Activated naive CD4-positive, alpha-beta T cell (primary cell): ENCODE data around the gene TRIM71.
"Not testable (repeated sequence)": the region's sequence is repeated elsewhere in the genome, so short reads cannot be mapped to it uniquely, and the experiment has no call there.

Experiments used
- DNase-seq, 4 experiments: peaks; one replicate each; lab custom pipeline; 2025; lab: John Stamatoyannopoulos, UW

TRIM71 gene

DNA sequence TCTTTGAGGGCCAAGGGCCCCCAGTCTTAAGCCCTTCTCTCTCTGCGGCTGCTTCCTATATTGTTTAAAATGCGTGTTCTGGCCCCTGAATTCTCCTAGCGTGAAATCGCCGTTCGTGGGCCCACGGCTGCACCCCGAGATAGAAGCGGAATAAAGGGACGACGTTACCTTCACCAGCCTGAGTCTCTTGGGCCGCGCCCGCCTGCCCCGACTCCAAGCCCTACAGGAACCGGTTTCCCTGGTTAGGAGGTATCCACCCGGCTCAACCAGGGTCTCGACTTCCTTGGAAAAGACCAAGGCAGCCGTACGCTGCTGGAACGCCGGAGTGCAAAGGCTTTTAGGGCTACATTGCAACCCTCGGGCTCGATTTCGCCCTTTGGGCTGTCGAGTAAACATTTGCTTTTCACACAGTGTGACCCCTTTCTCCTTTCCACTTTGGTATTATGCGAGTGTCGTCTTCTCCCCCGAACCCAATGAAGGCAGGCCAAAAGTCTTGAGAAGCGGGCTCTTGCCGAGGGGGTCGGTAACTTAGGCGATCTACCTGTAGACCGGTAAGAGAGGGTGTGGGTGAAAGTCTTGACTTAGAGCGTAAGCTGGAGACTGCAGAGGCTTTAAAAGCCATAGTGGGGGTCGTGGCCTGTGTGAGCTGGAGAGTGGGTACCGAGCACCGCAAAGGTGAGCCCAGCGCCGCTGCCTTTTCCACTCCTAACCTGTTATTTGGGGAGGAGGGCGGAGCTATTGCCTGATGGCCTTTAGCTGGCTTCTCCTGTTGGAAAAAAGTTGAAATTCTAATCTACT lies 2.0 kb downstream of the TRIM71 start:
- no peak for DNase-seq

DNA sequence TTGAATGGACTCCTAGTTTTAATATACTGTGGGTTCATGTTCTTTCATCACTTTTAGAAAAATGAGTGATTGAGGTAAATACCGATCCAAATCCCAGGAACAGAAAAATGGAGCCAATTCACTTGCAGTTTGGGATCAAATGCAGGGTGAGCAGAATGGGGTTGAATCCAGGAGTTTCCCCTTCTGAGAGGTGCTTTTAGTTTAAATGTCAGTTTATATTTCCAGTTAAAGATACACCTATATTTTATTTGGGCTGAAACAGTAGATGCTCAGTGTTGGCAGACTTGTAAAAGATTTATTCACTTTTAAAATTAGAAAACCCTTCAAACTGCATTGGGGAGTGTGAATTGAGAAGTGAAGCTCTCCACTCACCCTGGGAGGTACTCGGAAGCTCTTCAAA lies 2.6 kb downstream of the TRIM71 start:
- DNase-seq: no peak

GRCh38 chr3:32820971-32821685 lies 3.3 kb downstream of the TRIM71 start:
- DNase-seq: no peak

DNA sequence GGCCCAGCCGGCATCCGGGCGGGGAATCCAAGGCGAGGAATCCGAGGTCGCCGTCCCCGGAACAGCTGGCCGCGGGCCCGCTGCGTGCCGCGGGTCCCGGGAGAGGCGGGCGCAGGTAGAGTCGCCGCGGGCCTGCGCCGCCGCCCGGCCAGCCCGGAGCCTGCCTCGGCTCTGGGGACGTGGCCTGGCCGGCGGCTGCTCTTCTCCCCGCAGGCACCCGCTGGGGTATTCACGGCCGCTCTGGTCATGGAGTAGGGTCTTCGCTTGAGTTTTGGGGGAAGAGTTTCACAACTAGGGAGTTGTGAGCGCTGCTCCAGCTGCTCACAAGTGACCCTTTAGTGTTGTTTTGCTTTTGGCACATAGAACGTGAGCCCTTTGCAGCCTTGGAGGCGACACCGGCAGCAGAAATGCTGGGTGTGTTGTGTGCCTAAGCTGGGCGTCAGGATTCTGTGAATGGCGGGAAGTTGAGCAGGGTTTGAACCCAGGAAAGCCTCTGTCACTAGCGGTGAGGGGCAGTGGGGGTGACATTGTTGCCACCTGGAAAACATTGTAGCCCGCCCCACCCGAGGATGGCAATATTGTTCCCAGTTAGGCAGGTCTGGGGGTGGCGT lies 4.0 kb downstream of the TRIM71 start:
- DNase-seq: no peak

DNA sequence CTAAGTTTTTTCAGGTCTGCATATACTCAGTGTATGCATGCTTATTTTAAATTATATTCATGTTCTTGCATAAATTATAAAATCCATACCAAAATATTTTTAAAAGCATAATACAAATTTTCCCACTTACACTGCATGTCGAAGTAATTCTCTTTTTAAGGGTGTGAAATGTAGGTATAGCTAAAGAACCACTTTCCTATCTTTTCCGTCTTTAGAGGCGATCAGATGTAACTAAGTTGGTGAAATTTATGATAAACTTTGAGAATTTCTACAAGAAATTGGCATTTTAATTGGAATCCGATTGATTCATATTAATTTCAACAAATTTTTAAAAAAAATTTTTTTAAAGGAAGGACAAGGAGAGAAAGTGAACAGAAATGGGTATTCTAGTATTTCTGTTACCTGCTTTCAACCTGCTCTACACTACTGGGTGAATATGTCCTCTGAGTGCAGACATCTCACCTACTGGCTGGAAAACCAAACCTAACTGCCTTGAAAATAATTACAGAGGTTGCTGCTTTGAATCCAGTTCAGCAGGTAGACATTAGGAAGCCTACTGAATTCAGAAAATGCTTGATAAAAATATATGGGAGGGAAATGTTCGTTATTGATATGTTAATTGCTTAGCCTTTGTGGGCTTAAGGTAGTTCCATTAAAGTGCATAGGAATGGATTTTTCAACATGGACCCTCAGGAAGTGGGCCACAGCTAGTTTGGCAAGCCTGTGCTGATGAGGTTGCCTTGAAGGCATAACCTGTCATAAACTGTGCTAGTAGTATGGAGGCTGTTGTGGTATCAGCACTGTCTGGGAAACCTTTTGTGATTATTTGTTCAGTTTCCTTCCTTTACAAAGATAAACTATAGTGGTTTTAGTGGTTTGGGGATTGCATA lies 5.1 kb downstream of the TRIM71 start:
- no peak for DNase-seq

GRCh38 chr3:32823641-32824184 lies 5.9 kb downstream of the TRIM71 start:
- DNase-seq: not testable (repeated sequence)

GRCh38 chr3:32825601-32826375 lies 8.0 kb downstream of the TRIM71 start:
- no peak for DNase-seq

- no peak for DNase-seq
Observed at GRCh38 chr3:32831062-32831461, 13.3 kb downstream of the TRIM71 start.

DNA sequence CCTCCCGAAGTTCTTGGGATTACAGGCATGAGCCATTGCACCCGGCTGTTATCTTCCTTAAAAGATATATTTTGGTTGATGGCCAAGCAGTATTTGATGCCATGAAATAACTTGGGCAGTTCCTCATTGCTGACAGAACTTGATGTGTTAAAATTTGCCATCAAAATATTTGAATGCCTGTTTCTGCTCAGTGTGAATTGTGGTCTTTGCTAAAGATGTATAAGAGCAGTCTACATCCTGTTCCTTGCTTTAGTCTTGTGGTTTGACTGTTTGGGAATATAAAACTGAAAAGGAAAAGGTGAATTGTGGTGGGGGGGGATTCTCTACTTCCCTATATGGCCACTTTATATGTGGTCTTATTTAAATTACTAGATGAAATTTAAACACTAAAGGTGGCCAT lies 14.0 kb downstream of the TRIM71 start:
- no peak for DNase-seq

GRCh38 chr3:32832193-32832592 lies 14.4 kb downstream of the TRIM71 start:
- DNase-seq: no peak

- DNase-seq: no peak
Observed at GRCh38 chr3:32835049-32835371, 17.2 kb downstream of the TRIM71 start.

GRCh38 chr3:32835961-32836360 lies 18.2 kb downstream of the TRIM71 start:
- DNase-seq: no peak

DNA sequence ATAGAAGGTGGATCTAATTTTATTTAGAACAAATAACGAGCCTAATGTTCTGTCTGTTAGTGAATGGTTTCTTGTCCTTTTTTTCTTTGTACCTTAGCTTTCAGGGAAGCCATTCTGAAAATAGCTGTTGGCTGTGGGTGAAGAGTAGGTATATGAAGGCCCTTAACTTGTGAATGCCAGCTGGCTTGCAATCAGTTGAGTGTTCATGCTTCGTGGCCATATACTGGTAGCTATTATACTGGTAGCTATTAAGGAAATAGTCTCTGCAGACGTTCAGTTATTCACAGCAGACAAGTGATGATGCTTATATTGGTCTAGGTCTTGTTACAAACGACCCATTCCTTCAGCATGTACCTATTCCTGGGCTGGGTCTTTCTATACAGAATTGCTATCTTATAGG lies 18.8 kb downstream of the TRIM71 start:
- no peak for DNase-seq

DNA sequence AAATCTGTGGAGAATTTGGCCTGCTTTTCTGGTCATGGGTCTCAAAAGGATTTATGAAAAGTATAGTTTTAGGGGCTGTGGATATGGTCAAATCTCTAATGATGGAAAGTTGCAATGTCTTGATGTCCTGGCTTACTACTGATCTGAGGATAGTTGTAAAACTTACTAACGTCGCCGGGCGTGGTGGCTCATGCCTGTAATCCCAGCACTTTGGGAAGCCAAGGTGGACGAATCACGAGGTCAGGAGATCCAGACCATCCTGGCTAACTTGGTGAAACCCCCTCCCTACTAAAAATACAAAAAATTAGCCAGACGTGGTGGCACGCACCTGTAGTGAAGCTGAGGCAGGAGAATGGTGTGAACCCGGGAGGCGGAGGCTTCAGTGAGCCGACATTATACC lies 19.6 kb downstream of the TRIM71 start:
- no peak for DNase-seq

DNA sequence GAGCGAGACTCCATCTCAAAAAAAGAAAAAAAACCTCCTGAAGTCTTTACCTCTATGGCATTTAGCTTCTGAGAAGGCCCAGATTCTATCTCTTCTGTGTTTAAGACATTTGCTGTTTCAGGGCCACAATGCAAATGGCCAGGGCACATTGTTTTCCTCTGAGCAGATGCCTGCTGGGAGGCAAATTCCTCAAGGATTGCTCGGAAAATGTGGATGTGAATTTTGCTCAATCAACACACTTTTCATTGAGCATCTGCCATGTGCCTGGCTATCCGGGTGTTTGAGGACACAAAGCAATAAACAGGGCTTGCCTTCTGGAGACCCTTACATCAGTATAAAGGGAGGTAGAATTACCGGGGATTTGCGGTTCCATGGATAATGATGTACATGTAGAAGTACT lies 20.0 kb downstream of the TRIM71 start:
- DNase-seq: no peak

DNA sequence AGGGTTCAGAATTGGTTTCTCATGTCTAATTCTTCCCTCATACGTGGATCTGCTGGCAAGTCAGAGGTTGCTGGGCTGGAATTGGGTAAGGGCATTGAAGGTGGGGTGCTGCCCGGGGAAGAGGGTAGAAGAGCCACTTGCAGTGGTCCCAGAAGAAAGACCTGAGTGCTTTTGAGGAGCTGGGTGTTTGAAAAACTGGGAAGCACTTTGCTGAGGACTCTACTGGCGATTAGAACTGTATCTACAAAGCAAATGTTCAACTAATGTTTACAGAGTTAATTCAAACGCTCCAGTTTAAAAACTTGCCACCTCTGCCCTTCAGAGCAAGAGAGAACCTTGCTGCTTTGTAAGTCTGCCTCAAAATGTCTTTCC lies 21.9 kb downstream of the TRIM71 start:
- no peak for DNase-seq

GRCh38 chr3:32840086-32840841 lies 22.5 kb downstream of the TRIM71 start:
- DNase-seq: no peak

DNA sequence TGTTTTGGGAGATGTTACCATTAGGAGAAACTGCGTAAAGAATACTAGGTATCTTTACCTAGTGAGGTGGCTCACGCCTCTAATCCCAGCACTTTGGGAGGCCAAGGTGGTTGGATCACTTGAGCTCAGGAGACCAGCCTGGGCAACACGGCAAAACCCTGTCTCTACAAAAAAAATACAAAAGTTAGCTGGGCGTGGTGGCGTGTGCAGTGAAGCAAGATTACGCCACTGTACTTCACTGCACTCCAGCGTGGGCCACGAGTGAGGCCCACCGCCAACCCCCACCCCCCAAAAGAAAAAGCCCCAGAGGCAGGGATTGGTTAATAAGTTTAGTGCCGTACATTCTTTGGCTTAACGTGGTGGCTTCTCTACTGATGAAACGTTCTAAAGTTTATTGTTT lies 23.5 kb downstream of the TRIM71 start:
- DNase-seq: no peak

GRCh38 chr3:32841867-32842470 lies 24.2 kb downstream of the TRIM71 start:
- DNase-seq: no peak

DNA sequence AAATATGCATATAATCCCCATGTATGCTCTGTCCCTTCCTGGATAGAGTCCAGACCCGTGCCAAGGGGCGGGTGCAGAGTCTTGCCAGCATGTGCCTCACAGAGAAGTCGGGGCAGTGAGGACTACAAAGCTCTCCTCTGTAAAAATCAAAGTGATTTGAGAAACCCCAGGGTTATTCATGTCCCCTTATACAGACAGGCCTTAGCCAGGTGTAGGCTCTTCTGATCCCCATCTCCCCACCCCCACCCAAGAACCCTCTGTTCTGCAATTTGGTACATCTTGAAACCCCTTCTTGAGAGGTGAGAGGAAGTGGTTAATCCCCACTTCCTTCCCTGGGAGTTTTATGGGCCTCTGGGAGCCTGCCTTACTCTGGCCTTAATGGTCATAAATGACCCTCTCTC lies 24.7 kb downstream of the TRIM71 start:
- DNase-seq: no peak
